HG03442 (cell line): ENCODE results near the gene SLC25A1.

Source experiments
- ATAC-seq: cut with Tn5 transposase; IDR thresholded peaks from one replicate; pipeline ENCODE4 v1.9.1; 2021; ENCODE audit warnings: mild to moderate bottlenecking, moderate library complexity; ENCODE audit not compliant: unreplicated experiment

Gene SLC25A1

GRCh38 chr22:19143212-19143611 is 35.3 kb downstream of the SLC25A1 start:
- no peak for ATAC-seq

GRCh38 chr22:19142394-19142793 is 36.1 kb downstream of the SLC25A1 start:
- ATAC-seq = no peak

GRCh38 chr22:19139974-19140373 is 38.6 kb downstream of the SLC25A1 start:
- no peak for ATAC-seq

GRCh38 chr22:19139001-19139356 is 39.6 kb downstream of the SLC25A1 start:
- ATAC-seq = no peak

GRCh38 chr22:19138217-19139000 is 40.1 kb downstream of the SLC25A1 start:
- ATAC-seq = no peak

GRCh38 chr22:19137384-19138216 is 40.9 kb downstream of the SLC25A1 start:
- no peak for ATAC-seq

- no peak for ATAC-seq
Observed at GRCh38 chr22:19136915-19137314, 41.6 kb downstream of the SLC25A1 start.

- no peak for ATAC-seq
Observed at GRCh38 chr22:19134874-19135273, 43.7 kb downstream of the SLC25A1 start.

GRCh38 chr22:19134176-19134831 is 44.2 kb downstream of the SLC25A1 start:
- no peak for ATAC-seq

GRCh38 chr22:19133561-19133960 is 45.0 kb downstream of the SLC25A1 start:
- no peak for ATAC-seq

GRCh38 chr22:19132693-19133400 is 45.7 kb downstream of the SLC25A1 start:
- no peak for ATAC-seq

GRCh38 chr22:19132153-19132552 is 46.4 kb downstream of the SLC25A1 start:
- no peak for ATAC-seq

GRCh38 chr22:19131685-19132015 is 46.9 kb downstream of the SLC25A1 start:
- no peak for ATAC-seq

GRCh38 chr22:19130959-19131684 is 47.4 kb downstream of the SLC25A1 start, which contains the start of gene TSSK2:
TSS of gene TSSK2 (plus strand) at chr22:19131308. CDS start at chr22:19131400, 92 bp downstream.
- ATAC-seq = no peak

- no peak for ATAC-seq
Observed at GRCh38 chr22:19129871-19130270, 48.7 kb downstream of the SLC25A1 start.

- ATAC-seq = no peak
Observed at GRCh38 chr22:19128946-19129727, 49.4 kb downstream of the SLC25A1 start.

GRCh38 chr22:19128009-19128401 is 50.5 kb downstream of the SLC25A1 start:
- no peak for ATAC-seq

- no peak for ATAC-seq
Observed at GRCh38 chr22:19127329-19128008, 51.1 kb downstream of the SLC25A1 start.
